Peyer's patch (tissue), 4 donors: Measurements from ENCODE around the gene RFX3.

Experiments
- CTCF ChIP-seq, 6 experiments: fragments of 450-650 bp in 4 of 6; fragments of 200-600 bp in 2 of 6; sonication (generic) in 1 of 6; IDR thresholded peaks; one replicate each; pipeline ENCODE4 v1.5.1; 2017 to 2019; ENCODE audit warnings: antibody characterized with exemption in 6 of 6, mild to moderate bottlenecking in 3 of 6, moderate library complexity in 1 of 6
- POLR2A ChIP-seq, 2 donors: fragments of 450-650 bp; IDR thresholded peaks; one replicate each; pipeline ENCODE4 v1.5.1; 2017; ENCODE audit warnings: antibody characterized with exemption in 2 of 2, mild to moderate bottlenecking in 2 of 2, moderate library complexity in 2 of 2

GRCh38 chr9:3200331-3200774 is 325.4 kb downstream of the RFX3 start:
- TF ChIP-seq POLR2A (IDR thresholded peaks at IDR 0.05) (no peak), CTCF (IDR thresholded peaks at IDR 0.05) (no peak)
